HG03196 (cell line): ENCODE measurements around the gene SPATA17.
"Not testable (repeated sequence)": the region's sequence is repeated elsewhere in the genome, so short reads cannot be mapped to it uniquely, and the experiment has no call there.

Experiments
- ATAC-seq: cut with Tn5 transposase; IDR thresholded peaks from one replicate; pipeline ENCODE4 v1.9.1; 2021; ENCODE audit not compliant: unreplicated experiment

The SPATA17 gene

GRCh38 chr1:217674028-217674729 lies 43.0 kb downstream of the SPATA17 start:
- ATAC-seq, result no peak

GRCh38 chr1:217681806-217682205 lies 50.7 kb downstream of the SPATA17 start:
- no peak for ATAC-seq

- ATAC-seq, result no peak
Measured at GRCh38 chr1:217687511-217687910, 56.4 kb downstream of the SPATA17 start.

- ATAC-seq, result not testable (repeated sequence)
Measured at GRCh38 chr1:217696140-217696539, 65.0 kb downstream of the SPATA17 start.

GRCh38 chr1:217703326-217703725 lies 72.2 kb downstream of the SPATA17 start:
- no peak for ATAC-seq

- ATAC-seq, result no peak
Measured at GRCh38 chr1:217712925-217713597, 81.9 kb downstream of the SPATA17 start.

- no peak for ATAC-seq
Measured at GRCh38 chr1:217715681-217716080, 84.5 kb downstream of the SPATA17 start.

GRCh38 chr1:217717959-217718358 lies 86.8 kb downstream of the SPATA17 start:
- no peak for ATAC-seq

- ATAC-seq, result no peak
Measured at GRCh38 chr1:217718873-217719272, 87.7 kb downstream of the SPATA17 start.

GRCh38 chr1:217721692-217722091 lies 90.5 kb downstream of the SPATA17 start:
- ATAC-seq, result no peak

- ATAC-seq, result no peak
Measured at GRCh38 chr1:217734973-217735372, 103.8 kb downstream of the SPATA17 start.

GRCh38 chr1:217747156-217747769 lies 116.1 kb downstream of the SPATA17 start:
- no peak for ATAC-seq

- no peak for ATAC-seq
Measured at GRCh38 chr1:217769768-217770167, 138.6 kb downstream of the SPATA17 start.

GRCh38 chr1:217770918-217771317 lies 139.8 kb downstream of the SPATA17 start:
- ATAC-seq, result no peak

- ATAC-seq, result no peak
Measured at GRCh38 chr1:217776693-217777092, 145.5 kb downstream of the SPATA17 start.

GRCh38 chr1:217781056-217781455 lies 149.9 kb downstream of the SPATA17 start:
- no peak for ATAC-seq

GRCh38 chr1:217791091-217791490 lies 159.9 kb downstream of the SPATA17 start:
- ATAC-seq, result no peak

- no peak for ATAC-seq
Measured at GRCh38 chr1:217805792-217806191, 174.6 kb downstream of the SPATA17 start.

- ATAC-seq, result no peak
Measured at GRCh38 chr1:217812175-217812574, 181.0 kb downstream of the SPATA17 start.

GRCh38 chr1:217813031-217813430 lies 181.9 kb downstream of the SPATA17 start:
- no peak for ATAC-seq

GRCh38 chr1:217837691-217838090 lies 206.5 kb downstream of the SPATA17 start:
- ATAC-seq, result no peak

GRCh38 chr1:217839161-217839560 lies 208.0 kb downstream of the SPATA17 start:
- ATAC-seq, result no peak
